ENCODE data around the gene PLPPR3. TPM values are rescaled to one million over a fixed set of nuclear protein-coding genes. Genes with fewer than 3 reads are reported as not detected.

Gene PLPPR3
- total RNA-seq, 2 donors from 2014 or later = 0.27 to 20.3 TPM

DNA sequence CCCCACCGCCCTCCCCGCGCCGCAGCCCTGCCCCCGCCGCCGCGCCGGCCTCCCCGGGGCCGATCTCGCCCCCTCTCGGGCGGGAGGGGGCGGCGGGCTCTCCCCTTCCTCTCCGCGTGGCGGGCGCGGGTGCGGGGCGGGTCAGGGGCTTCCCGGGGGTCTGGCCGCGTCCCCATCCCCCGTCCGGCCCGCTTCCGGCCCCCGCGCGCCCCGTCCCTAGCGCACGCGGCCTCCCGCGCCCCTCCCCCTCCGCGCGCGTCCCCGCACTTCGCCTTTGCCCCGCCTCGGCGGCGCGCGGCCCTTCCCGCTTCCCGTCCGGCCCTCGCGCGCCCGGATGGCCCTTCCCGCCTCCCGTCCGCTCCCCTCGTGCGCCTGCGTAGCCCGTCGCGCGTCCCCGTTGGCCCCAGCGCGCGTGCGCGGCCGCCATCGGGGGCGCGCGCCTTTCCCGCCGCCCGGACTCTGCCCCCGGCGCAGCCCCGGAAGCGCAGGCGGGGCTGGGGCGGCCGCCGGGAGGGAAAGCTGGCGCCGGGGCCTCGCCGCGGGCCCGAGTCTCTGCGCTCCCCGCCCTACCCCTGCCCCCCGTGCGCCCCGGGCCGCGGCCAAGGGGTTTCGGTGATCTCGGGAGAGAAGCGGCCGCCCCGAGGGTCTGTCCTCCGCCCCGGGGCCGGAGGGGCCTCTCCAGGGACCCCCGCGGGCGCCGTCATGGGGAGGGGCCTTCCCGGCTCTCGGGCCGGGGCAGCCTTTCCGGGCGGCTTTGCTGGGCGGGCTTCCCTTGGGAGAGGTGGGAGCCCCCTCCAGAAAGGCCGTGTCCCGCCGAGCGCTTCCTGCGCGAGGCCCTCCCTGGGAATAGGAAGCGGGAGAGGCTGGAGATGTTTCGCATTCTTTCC, 24.0 kb downstream of the PLPPR3 start:
- H3K9me3 ChIP-seq = no peaks in the 10 kb centered on the region
- peak overlapping the region; percentile 97 to 99 for H3K4me3 ChIP-seq
- intact Hi-C loops (cut with DNase I) = no loop called here
- no peaks in the 10 kb centered on the region for H3K36me3 ChIP-seq
- WGBS = under 1% methylated on average over 96 of the region's 129 CpGs
- peak; percentile 81 for DNase-seq (ENCODE audit: low spot score)
- peaks cover 36% of the 10 kb centered on the region for H3K4me1 ChIP-seq (replicated peaks)
- no peak for TF ChIP-seq POLR2AphosphoS5 (IDR thresholded peaks at IDR 0.05)
- peak in 1 of 4 experiments; percentile 4 for TF ChIP-seq CTCF (IDR thresholded peaks at IDR 0.05)
- TF ChIP-seq POLR2A (IDR thresholded peaks at IDR 0.05) = no peak
- peak overlapping the region; percentile 95 to 100 for H3K27ac ChIP-seq
- H3K27me3 ChIP-seq (replicated peaks; ENCODE audit: insufficient read depth) = no peaks in the 10 kb centered on the region

GRCh38 chr19:796692-797527, 24.8 kb downstream of the PLPPR3 start, which contains the start of gene PTBP1:
Gene PTBP1, plus strand, starts transcription at chr19:797452. Its CDS starts 46 bp downstream, at chr19:797498.
- Histone ChIP-seq H3K9me3 (no peaks in the 10 kb centered on the region), H3K4me3 (peak within 1 kb of the TSS; percentile 97 to 99), H3K27me3 (replicated peaks; ENCODE audit: insufficient read depth) (no peaks in the 10 kb centered on the region), H3K27ac (peak within 1 kb of the TSS; percentile 95 to 100), H3K4me1 (replicated peaks) (peaks cover 29% of the 10 kb centered on the region), H3K36me3 (no peaks in the 10 kb centered on the region)
- under 1% methylated on average over 81 of the region's 83 CpGs for WGBS
- TF ChIP-seq CTCF (IDR thresholded peaks at IDR 0.05) (peak in 3 of 4 experiments; percentile 29 to 78 (median 31)), POLR2A (IDR thresholded peaks at IDR 0.05) (peak; percentile 68), POLR2AphosphoS5 (IDR thresholded peaks at IDR 0.05) (peak; percentile 98)
- intact Hi-C loops (cut with DNase I) = no loop called here
- peak; percentile 100 for DNase-seq (ENCODE audit: low spot score)

DNA sequence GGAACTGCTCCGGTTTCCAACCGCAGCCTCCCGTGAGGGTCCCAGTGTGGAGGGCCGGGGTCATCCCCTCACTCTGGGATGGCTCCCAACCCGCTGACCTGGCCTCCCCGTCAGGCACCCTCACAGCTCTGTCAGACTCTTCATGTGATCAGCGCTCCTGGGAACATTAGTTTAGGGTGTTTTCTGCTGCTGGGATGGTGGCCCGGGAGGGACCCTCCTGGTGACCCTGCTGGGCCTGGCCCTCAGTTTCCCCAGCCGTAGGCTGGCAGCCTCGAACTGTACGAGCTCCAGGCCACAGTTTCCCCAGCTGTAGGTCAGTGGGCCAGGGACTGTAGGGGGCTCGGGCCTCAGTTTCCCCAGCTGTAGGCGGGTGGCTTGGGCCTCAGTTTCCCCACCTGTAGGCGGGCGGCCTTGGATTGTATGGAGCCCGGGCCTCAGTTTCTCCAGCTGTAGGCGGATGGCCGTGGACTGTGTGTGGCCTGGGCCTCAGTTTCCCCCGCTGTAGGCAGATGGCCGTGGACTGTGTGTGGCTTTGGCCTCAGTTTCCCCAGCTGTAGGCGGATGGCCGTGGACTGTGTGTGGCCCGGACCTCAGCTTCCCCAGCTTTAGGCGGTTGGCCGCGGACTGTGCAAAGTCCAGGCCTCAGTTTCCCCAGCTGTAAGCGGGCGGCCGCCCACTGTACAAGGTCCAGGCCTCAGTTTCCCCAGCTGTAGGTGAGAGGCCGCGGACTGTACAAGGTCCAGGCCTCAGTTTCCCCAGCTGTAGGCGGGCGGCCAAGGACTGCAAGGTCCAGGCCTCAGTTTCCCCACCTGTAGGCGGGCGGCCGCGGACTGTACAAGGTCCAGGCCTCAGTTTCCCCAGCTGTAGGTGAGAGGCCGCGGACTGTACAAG, 25.8 kb downstream of the PLPPR3 start:
- TF ChIP-seq CTCF (IDR thresholded peaks at IDR 0.05) (no peak), POLR2AphosphoS5 (IDR thresholded peaks at IDR 0.05) (no peak), POLR2A (IDR thresholded peaks at IDR 0.05) (no peak)
- Histone ChIP-seq H3K36me3 (no peaks in the 10 kb centered on the region), H3K27me3 (replicated peaks; ENCODE audit: insufficient read depth) (no peaks in the 10 kb centered on the region), H3K27ac (peak overlapping the region; percentile 85 to 88), H3K4me1 (replicated peaks) (peaks cover 19% of the 10 kb centered on the region), H3K4me3 (peak overlapping the region; percentile 55 to 65), H3K9me3 (no peaks in the 10 kb centered on the region)
- WGBS = 80% methylated on average over 39 of the region's 39 CpGs
- DNase-seq (ENCODE audit: low spot score) = no peak
- intact Hi-C loops (cut with DNase I) = no loop called here

GRCh38 chr19:795073-795611, 26.6 kb downstream of the PLPPR3 start:
- intact Hi-C loops (cut with DNase I) = no loop called here
- DNase-seq (ENCODE audit: low spot score) = no peak
- WGBS = 78% methylated on average over 28 of the region's 28 CpGs
- no peaks in the 10 kb centered on the region for H3K36me3 ChIP-seq
- H3K4me3 ChIP-seq = no peak overlapping the region
- H3K27ac ChIP-seq = no peak overlapping the region
- H3K27me3 ChIP-seq (replicated peaks; ENCODE audit: insufficient read depth) = no peaks in the 10 kb centered on the region
- peaks cover 11% of the 10 kb centered on the region for H3K4me1 ChIP-seq (replicated peaks)
- no peaks in the 10 kb centered on the region for H3K9me3 ChIP-seq
- TF ChIP-seq POLR2A (IDR thresholded peaks at IDR 0.05) = no peak
- TF ChIP-seq CTCF (IDR thresholded peaks at IDR 0.05) = no peak
- no peak for TF ChIP-seq POLR2AphosphoS5 (IDR thresholded peaks at IDR 0.05)
